ENCODE measurements around the gene GRIA4.
"Not testable (repeated sequence)": the region's sequence is repeated elsewhere in the genome, so short reads cannot be mapped to it uniquely, and the experiment has no call there.

Gene GRIA4

DNA sequence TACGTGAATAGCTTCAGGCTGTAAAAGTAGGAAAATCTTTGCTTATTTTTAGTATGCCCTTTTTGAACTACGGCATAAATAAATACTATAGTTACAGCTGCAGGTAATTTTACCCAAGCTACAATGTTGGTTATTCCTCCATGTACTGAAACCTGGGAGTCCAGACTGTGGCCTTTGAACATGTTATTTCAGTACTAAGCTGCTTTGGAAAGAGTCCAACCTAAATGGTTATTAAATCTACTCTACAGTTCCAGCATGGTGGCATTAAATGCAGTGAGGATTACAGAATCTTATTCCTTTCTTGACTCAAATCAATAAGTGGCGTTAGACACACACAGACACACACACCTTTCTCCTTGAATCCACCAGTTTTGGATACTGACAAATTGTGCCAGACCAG is 247.1 kb downstream of the GRIA4 start:
- no peak for DNase-seq (ENCODE audit: low read depth in 2 of 2, low spot score in 1 of 2)

DNA sequence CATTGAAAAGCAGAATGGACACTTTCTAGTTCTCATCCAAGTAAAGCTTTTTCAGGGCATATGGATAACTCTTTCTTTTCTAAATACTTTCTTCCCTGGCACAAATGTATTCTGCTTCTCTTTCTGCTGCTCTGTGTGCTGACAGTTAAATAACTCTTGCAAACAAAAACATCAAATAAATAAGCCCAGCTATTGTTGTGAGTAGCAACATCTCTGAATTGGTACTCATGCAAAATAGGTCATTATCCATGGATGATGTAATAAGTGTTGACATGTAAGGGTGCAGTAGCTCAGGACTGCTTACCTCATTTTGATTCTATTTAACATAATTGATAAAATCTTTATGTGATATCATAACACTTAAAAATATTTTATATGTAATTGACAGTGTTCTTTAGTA is 247.9 kb downstream of the GRIA4 start:
- no peak for DNase-seq (ENCODE audit: low read depth in 2 of 2, low spot score in 1 of 2)

DNA sequence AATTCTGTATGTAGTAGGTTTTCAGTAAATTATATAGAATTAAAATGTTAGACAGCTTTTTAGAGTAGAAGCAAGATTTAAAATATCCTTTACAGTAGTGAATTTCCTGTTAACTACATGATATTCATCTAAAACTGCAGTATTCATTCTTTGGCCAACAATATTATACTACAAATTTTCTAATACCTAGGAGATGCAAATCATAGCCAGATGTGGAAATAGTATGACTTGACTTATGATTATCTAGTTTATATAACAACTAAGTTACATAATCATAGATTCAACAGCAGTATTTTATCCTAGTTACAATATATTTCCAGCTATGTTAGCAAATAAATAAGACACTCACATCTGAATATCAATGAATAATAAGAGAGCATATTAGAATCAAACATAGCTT is 249.0 kb downstream of the GRIA4 start:
- DNase-seq (ENCODE audit: low read depth in 2 of 2, low spot score in 1 of 2), result no peak

DNA sequence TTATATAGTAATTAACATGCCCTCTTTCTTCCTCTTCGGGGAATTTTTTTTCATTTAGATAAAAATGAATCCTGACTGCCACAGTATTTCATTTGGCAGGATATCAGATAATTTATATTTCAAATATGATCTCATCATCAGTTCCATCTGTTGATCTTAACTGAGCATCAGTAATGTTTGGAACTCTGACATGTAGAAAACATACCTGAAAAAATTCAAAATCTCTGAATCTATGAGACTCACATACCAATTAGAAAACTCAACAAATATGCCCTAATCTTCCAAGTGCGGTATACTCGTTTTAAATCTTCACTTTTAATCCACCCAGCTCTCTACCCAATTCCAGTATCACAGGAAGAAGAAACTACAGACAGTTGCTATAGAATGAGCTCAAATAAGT is 250.2 kb downstream of the GRIA4 start:
- no peak for DNase-seq (ENCODE audit: low read depth in 2 of 2, low spot score in 1 of 2)

DNA sequence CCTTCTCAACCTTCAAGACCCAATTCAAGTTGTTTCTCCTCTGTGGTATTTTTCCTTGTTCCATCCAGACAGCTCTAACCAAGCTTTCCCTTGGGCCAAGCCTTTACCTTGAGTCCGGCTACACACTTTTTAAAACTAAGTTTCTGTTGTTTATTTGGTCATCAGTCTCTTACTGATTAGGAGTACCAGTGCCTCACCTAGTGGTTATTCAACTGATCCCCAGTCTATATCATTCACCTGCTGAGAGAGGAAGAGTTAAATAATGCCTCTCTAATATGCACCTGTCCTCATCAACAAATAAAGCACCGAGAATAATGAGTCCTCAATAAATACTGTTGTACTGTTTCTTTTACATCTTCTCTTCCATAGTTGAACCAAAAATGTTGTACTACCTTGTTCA is 251.4 kb downstream of the GRIA4 start:
- no peak for DNase-seq (ENCODE audit: low read depth in 2 of 2, low spot score in 1 of 2)

DNA sequence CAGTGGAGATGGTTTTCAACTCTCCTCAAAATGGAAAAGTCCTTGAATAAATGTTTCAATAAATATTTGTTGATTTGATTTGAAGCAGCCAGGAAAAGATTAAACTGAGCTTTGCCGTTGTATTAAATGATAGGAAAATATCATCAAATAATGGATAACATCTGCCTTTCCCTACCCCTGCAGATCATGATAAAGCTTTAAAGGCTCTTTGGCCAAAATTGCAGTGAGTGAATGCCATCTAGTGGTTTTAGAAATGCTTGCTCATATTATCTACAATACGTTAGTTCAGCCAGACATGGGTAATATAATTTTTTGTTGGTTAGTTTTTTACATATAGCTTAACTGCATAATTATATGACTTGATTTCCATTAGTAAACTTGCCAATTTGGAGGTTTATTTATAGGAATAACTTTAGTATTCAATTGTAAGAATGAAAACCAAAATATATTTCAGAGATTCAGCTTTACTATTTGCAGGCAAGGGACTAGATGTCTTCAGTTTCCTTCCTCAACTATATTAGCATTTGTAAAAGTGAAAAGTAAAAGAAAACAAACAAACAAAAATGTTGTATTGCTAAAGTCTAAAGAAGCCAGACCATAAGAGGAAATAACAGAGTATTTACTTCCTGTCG is 253.0 kb downstream of the GRIA4 start:
- no peak for DNase-seq (ENCODE audit: low read depth in 2 of 2, low spot score in 1 of 2)

DNA sequence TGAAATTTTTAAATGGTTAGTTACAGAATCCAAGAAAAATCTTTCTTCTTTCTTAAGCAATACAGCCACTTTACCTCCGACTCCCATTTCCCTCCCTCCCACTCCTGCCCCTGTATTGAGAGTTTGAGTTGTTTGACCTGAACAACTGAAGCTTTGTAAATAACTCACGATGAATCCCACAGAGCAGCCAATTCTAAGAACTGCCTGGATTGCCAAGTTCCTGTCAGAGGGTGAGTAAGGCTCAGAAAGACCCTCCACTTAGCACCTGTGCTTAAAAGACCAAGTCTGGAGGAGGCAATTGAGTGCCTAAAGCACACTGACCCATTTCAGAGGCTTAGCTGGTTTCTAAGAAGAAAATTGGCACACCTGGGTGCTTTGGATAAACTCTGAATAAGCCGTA is 253.7 kb downstream of the GRIA4 start:
- no peak for DNase-seq (ENCODE audit: low read depth in 2 of 2, low spot score in 1 of 2)

DNA sequence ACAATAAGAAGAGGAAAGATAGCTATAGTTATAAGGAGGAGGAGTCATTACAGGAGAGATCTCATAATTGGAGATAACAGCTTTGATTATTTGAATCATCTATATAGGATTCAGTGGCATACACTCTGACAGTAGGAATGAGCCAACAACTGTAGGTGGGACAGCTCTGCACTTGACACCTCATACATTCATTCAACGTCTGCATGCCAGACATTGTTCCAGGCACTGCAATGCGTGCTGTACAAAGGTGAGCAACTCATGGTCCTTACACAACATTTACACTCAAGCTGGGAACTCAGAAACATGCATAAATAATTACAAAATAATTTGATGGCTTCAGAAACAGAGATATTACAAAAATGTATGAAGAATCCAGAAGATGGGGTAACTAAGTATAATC is 257.9 kb downstream of the GRIA4 start:
- DNase-seq (ENCODE audit: low read depth in 2 of 2, low spot score in 1 of 2), result no peak

DNA sequence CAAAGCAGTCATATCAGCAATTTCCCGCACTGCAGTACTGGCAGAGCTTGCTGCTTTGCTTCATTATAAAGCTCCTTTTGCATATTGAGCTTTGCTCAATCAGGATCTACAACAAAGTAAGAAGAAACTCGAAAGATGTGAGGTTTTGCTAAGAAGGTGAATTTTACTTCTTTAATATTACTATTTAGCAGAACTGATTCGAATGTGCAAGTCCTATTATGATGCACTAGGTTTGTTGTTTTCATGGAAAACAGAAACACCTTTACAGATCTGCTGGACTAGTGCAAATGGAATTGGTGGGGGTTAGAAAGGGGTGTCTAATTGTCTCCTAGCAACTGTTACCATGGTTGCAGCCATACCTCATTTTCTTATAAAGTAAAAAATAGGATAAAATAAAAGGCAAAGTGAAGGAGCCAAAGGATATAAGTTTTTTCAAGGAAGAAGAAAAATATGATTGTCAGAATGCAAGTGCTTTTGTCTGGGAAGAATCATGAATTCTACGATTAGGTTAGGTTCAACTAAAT is 259.0 kb downstream of the GRIA4 start:
- no peak for DNase-seq (ENCODE audit: low read depth in 2 of 2, low spot score in 1 of 2)

DNA sequence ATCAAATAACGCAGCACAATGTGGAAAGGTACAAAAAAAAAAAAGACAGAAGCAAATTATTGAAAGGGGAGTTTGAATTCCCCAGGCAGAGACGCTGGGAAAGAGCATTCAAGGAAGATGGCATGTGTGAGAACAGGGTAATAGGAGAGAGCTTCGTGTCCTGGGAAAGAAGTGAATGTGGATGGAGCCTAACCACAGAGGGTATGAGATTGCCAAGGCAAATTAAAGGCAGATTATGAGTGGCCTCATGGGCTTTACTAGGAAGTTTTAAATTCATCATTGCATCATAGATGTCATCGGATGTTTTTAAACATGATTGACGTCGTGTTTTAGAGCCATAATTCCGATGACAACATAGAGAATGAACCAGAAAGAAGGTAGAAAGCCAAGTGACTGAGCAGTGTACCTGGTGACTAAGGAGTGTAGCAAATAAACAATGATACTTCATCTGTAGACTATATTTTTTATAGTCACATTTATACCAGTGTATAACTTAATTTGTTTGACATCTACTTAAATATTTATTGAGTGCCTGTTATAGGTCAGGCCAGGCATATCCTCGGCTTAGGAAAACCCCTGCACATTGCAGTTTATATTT is 260.7 kb downstream of the GRIA4 start:
- no peak for DNase-seq (ENCODE audit: low read depth in 2 of 2, low spot score in 1 of 2)

DNA sequence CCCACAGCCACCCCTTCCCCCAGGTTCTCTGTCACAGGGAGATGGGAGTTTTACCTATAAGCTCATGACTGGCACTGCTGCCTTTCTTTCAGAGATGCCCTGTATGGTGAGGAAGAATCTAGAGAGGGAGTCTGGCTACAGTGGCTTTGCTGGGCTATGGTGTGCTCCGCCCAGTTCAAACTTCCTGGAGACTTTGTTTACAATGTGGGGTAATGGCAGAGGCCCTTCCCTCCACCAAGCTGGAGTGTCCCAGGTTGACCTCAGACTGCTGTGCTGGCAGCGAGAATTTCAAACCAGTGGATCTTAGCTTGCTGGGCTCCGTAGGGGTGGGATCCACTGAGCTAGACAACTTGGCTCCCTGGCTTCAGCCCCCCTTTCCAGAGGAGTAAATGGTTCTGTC is 268.6 kb downstream of the GRIA4 start:
- no peak for DNase-seq (ENCODE audit: low read depth in 2 of 2, low spot score in 1 of 2)

DNA sequence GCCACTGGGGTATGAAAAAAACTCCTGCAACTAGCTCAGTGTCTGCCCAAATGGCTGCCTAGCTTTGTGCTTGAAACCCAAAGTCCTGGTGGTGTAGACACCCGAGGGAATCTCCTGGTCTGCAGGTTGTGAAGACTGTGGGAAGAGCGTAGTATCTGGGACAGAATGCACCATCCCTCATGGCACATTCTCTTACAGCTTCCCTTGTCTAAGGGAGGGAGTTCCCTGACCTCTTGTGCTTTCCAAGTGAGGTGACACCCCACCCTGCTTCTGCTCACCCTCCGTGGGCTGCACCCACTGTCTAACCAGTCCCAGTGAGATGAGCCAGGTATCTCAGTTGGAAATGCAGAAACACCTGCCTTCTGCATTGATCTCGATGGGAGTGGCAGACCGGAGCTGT is 269.1 kb downstream of the GRIA4 start:
- not testable (repeated sequence) for DNase-seq (ENCODE audit: low read depth in 2 of 2, low spot score in 1 of 2)

DNA sequence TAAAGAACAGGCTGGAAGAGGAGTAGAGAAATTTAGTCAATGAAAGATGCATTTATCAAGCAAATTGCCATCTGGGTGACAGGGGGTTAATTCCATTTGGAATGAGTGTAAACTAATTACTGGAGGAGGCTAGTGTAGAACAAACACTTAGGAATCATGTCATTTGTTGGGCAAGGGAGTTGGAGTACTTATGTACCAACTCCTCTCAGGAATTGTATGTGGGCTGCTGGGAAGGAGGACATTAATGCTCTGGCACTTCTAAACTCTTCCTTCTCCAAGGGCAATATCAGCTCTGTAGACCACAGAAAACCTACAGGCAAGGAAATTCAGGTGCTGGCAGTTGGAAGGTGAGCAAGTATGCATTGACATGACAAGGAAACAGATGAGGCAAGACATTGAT is 271.2 kb downstream of the GRIA4 start:
- no peak for DNase-seq (ENCODE audit: low read depth in 2 of 2, low spot score in 1 of 2)

DNA sequence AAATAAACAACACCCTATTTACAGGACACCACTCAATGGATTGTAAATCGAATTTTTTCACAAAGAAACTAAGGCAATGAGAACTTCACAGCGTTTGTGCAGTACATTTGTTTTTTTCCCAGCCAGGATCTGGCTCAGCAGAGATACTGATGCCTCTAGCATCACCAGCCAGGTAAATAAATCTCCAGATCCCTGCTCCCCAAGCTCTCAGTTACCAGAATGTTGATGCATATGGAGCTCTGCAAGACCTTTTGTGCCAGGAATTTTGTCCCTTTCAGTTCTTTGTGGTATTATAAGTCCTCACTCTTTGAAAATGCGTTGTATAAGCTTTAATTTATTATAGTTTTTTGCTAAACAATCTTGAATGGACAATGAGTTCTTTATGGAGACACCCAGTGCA is 274.6 kb downstream of the GRIA4 start:
- DNase-seq (ENCODE audit: low read depth in 2 of 2, low spot score in 1 of 2), result no peak

DNA sequence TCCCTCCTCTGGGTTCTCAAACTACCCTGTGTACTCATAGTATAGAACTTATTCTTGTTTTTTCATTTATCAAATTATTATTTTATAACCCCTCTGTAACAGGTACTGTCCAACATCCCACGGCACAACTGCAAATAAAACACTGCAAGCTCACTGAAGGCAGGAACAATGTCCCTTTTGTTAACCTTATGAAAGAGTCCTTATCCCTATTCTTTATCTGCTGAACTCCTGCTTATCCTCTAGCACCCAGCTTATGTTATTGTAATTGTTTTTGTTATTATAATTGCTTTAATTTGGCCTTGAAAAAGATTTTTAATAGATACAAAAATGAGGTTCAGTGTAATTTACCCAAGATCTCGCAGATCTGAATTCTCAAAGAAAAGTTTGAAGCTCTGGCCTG is 281.8 kb downstream of the GRIA4 start:
- DNase-seq (ENCODE audit: low read depth in 2 of 2, low spot score in 1 of 2), result no peak

DNA sequence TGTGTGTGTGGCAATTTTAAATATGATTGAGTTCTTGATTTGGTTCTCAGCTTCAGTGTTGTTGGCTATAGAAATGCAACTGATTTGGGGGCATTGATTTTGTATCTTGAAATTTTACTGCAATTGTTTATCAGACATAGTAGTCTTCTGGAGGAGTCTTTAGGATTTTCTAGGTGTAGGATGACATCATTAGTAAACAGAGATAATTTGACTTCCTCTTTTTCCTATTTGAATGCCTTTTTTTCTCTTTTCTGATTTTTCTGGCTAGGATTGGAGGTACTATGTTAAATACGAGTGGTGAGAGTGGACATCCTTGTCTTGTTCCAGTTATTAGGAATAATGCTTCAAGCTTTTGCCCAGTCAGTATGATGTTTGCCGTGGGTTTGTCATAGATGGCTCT is 287.3 kb downstream of the GRIA4 start:
- DNase-seq (ENCODE audit: low read depth in 2 of 2, low spot score in 1 of 2), result no peak

DNA sequence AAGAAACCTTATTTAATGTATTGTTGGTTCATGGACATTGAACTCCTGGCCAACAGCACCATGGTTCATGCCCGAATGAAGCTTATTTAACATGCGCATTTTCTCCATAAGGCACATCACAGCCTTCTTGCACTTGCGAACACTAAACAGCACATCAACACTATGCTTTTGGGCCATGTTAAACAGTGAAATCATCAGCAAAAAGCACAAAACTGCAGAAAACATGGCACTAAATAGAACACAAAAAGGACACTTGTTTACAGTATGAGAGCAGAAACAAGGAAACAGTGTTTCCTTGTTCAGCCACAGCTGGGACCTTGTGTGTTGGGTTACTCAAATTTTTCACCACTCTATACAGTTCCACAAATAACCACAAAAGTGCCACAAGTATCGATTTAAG is 289.9 kb downstream of the GRIA4 start:
- no peak for DNase-seq (ENCODE audit: low read depth in 2 of 2, low spot score in 1 of 2)

DNA sequence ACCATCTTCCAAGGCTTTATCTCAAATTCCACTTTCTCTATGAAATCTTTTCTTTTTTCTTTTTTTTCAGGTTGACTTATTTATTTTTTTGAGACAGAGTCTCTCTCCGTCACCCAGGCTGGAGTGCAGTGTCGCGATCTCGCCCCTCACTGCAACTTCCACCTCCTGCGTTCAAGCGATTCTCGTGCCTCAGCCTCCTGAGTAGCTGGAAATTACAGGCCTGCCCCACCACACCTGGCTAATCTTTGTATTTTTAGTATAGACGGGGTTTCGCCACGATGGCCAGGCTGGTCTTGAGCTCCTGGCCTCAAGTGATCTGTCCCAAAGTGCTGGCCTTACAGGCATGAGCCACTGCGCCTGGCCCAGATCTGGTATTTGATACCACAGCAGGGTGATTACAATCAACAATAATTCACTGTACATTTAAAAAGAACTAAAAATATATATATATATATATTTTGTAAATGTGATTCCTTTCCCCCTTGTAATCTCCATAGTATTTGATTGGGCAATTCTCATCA is 290.7 kb downstream of the GRIA4 start:
- DNase-seq (ENCODE audit: low read depth in 2 of 2, low spot score in 1 of 2), result no peak

DNA sequence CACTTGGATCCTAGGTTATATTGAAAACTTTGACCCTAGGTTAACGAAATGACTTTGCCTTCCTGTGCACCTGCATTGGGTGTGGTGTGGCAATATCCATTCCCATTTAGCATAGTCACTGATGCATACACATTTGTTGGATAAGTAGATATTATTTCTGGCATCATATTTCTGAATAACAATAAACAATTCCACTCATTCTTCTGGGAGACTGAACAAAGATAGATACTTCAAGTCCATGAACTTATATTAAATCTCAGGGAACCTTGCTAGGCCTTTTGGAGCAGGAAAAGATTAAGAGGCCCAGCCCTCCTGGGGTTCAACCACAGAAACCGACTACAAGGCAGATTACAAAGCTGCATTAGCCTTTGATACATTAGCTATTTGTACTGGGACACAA is 293.2 kb downstream of the GRIA4 start:
- no peak for DNase-seq (ENCODE audit: low read depth in 2 of 2, low spot score in 1 of 2)

DNA sequence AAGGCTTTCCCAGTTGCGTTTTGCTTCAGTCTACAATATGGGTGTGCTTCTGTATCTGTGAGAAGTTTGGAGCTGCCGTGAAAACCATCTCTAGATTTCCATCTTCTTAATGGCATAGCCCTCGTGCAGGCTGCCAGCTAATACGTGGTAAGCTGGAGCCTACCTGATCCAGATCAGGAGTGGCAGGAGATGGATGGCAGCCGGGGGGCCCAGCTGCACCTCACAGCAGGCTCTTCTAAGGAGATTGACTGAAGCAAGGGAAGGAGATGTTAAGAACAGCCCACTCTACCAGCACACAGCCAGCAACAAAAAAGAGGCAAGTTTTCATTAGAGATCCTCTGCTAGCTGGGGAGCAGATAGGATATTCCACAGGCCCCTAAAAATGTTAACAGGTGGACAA is 296.6 kb downstream of the GRIA4 start:
- DNase-seq (ENCODE audit: low read depth in 2 of 2, low spot score in 1 of 2), result no peak

DNA sequence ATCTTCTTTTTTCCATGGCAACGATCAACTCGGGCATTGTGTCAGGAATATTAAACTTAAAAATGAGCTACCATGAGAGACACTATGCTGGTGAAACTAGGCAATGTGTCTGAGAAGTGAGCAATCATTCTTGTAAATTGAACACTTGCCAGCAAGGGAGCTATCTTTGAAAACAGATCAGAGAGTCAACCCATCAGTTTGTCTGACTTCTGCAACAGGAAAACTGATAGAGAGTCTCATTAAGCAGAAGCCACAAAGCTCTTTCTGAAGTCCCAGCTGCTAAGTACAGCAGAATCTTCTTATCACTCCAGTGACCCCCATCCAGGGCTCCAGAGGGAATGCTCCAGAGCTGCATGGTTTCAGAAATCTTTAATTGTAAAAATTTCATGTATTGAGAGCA is 297.4 kb downstream of the GRIA4 start:
- DNase-seq (ENCODE audit: low read depth in 2 of 2, low spot score in 1 of 2), result no peak

DNA sequence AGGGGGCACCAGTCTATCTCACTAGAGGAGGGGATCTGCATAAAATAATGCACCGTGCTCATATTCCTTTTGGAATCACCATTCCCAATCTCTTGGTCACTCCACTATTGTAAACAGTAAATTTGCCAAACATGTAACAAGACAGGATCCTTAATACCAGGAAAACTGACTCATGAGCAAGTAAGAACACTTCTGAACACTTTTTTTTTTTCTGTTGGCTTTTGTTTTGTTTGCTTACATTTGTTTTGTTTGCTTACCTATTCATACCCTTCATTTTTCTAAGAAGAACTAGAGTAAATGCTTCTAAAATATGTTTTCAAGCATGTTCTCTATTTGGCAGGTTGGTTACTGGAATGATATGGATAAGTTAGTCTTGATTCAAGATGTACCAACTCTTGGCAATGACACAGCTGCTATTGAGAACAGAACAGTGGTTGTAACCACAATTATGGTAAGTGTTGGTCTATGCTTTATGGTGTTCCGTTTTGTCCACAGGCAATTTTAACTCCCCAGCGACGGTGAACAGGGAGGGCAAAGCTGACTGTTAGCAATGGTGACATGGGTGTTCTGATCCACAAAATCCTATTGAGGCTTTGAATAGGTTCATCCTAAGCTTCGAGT is 300.3 kb downstream of the GRIA4 start:
- no peak for DNase-seq (ENCODE audit: low read depth in 2 of 2, low spot score in 1 of 2)

DNA sequence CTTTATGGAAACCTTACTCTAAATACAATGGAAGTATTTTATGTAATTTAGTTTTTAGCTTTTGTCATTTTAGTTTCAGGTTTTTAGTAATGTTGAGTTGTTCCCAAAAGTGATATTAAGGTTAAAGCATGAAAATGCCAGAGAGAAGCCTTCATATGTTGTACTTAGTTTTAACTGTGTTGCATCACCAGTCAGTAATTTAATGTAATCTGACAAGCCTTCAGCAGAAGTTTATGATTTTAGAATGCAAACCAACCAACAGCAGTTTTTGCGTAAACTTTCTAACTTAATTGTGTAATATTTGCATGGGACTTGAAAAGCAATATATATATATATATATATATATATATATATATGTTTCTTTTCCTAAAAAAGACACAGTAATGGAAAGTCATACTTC is 301.6 kb downstream of the GRIA4 start:
- DNase-seq (ENCODE audit: low read depth in 2 of 2, low spot score in 1 of 2), result no peak

Measured in stimulated activated CD8-positive, alpha-beta memory T cell treated with anti-CD3 and anti-CD28 coated beads, Interleukin-4, amount 100 ng/mL, for 1 hour (primary cell).